ENCODE measurements around the gene GRAMD4. TPM values are rescaled to one million over a fixed set of nuclear protein-coding genes. Genes with fewer than 3 reads are reported as not detected.

GRAMD4 gene
- total RNA-seq, 5 donors from 2014 or later (not counting 1 experiment from before 2014, with no cell fraction given), result 8.8 to 24.3 (median 22.9) TPM

DNA sequence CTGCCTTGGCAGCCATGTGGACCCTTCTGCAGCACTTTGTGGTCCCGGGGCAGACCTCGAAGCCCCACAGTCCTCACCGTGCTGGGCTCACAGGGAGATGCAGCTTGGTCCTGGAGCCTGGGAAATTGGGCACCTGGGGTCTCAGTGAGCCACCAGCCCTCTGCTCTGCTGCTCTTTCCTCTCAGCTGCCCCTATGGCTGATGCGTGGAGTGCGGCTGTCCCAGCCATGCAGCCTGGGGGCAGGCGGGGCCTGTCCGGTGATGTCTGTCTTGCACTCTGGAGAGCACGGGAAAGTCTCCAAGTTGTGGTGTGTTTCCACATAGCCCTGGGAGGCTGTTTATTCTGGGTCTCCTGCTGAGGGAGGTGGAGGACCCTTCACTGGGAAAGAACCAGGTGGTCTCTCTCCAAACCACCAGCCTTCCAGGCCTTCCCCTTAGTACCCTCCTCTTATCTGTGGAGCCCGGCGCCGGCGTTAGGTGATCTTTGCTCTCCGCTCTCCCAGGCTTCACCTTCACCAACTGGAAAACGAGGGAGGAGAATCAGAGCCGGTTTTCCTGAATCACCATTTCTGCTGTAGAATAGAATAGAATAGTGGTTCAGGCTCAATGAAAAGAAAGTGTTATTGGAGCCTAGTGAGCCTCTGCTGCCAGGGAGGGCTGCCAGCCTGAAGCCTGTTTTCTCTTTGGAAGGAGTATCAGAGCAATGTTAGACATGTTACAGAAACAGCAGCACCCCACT lies 41.2 kb upstream of the GRAMD4 start:
- no peak for ATAC-seq (replicated peaks in 1 of 4)
- Histone ChIP-seq H3K27ac (ENCODE audit: low read length) (no peak overlapping the region), H3K36me3 (ENCODE audit: control insufficient read depth in 2 of 2, extremely low read depth in 1 of 2, insufficient read depth in 1 of 2, low read length in 1 of 2) (peaks cover 0 to 6% of the 10 kb centered on the region in 2 donors), H3K4me3 (ENCODE audit: control insufficient read depth in 1 of 2, extremely low read depth in 1 of 2, low read length in 1 of 2) (peak overlapping the region in 1 of 2 donors; percentile 17), H3K27me3 (replicated peaks in 1 of 2; ENCODE audit: control insufficient read depth in 2 of 2, extremely low read depth in 1 of 2, insufficient read depth in 2 of 2, low read length in 1 of 2) (no peaks in the 10 kb centered on the region), H3K4me1 (ENCODE audit: control insufficient read depth in 1 of 2, extremely low read depth in 1 of 2, insufficient read depth in 2 of 2, low read length in 2 of 2) (peaks cover 17 to 48% of the 10 kb centered on the region in 2 experiments), H3K9me3 (no peaks in the 10 kb centered on the region)
- Mint-ChIP-seq H3K27me3 (no peaks in the 10 kb centered on the region), H3K36me3 (no peaks in the 10 kb centered on the region), H3K27ac (no peak overlapping the region), H3K4me1 (peaks cover 38 to 59% (median 53%) of the 10 kb centered on the region in 3 donors), H3K4me3 (peak overlapping the region; percentile 85 to 91 (median 88)), H3K9me3 (no peaks in the 10 kb centered on the region)
- ChIA-PET POLR2A (no interaction called here), CTCF (no interaction called here)
- DNase-seq, result no peak
- 87% methylated on average over 7 of the region's 15 CpGs for WGBS (ENCODE audit: insufficient coverage)

DNA sequence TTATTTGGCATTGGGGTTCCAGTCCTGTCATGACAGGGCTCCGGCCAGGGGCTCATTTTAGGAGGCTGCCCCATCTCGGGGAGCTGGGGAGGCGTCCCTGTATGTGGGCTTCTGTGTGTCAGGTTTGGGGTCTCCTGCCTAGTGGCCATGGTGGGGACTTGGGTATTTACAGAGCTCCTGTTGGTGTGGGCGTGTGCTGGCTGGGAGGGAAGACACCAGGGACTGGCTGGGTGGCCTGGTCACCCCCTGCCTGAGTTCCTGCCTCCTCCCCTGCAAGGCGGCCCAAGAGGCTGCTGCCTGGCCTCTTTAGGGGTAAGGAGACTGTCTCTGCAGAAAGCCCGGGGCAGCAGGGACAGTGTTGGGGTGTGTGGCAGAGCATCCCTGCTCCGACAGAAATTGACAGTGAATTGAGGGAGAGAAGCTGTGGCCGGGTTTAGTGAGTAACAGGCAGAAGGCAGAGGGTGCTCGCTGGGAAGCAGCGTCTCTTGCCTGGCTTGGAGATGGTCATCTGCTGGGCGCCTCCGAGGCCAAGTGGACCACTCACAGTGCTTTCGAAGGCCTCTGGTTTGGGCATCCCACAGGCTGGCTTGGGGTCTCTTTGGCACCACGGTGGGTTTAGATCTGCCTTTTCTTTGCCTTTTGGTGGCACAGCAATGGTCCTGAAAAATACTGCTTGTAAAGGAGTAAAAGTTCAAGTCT lies 40.3 kb upstream of the GRAMD4 start:
- Histone ChIP-seq H3K4me3 (ENCODE audit: control insufficient read depth in 1 of 2, extremely low read depth in 1 of 2, low read length in 1 of 2) (no peak overlapping the region), H3K27me3 (replicated peaks in 1 of 2; ENCODE audit: control insufficient read depth in 2 of 2, extremely low read depth in 1 of 2, insufficient read depth in 2 of 2, low read length in 1 of 2) (no peaks in the 10 kb centered on the region), H3K4me1 (ENCODE audit: control insufficient read depth in 1 of 2, extremely low read depth in 1 of 2, insufficient read depth in 2 of 2, low read length in 2 of 2) (peaks cover 17 to 48% of the 10 kb centered on the region in 2 experiments), H3K36me3 (ENCODE audit: control insufficient read depth in 2 of 2, extremely low read depth in 1 of 2, insufficient read depth in 1 of 2, low read length in 1 of 2) (peaks cover 0 to 6% of the 10 kb centered on the region in 2 donors), H3K9me3 (no peaks in the 10 kb centered on the region), H3K27ac (ENCODE audit: low read length) (no peak overlapping the region)
- ChIA-PET POLR2A (no interaction called here), CTCF (no interaction called here)
- peak overlapping the region in 1 of 3 donors; percentile 85 for H3K4me3 Mint-ChIP-seq
- H3K4me1 Mint-ChIP-seq, result peaks cover 38 to 57% (median 52%) of the 10 kb centered on the region in 3 donors
- H3K9me3 Mint-ChIP-seq, result no peaks in the 10 kb centered on the region
- DNase-seq (no peak), ATAC-seq (replicated peaks in 1 of 4) (no peak)
- no peaks in the 10 kb centered on the region for H3K27me3 Mint-ChIP-seq
- H3K27ac Mint-ChIP-seq, result peak overlapping the region in 1 of 2 donors; percentile 24
- H3K36me3 Mint-ChIP-seq, result no peaks in the 10 kb centered on the region
- WGBS (ENCODE audit: insufficient coverage), result 93% methylated on average over 12 of the region's 14 CpGs

DNA sequence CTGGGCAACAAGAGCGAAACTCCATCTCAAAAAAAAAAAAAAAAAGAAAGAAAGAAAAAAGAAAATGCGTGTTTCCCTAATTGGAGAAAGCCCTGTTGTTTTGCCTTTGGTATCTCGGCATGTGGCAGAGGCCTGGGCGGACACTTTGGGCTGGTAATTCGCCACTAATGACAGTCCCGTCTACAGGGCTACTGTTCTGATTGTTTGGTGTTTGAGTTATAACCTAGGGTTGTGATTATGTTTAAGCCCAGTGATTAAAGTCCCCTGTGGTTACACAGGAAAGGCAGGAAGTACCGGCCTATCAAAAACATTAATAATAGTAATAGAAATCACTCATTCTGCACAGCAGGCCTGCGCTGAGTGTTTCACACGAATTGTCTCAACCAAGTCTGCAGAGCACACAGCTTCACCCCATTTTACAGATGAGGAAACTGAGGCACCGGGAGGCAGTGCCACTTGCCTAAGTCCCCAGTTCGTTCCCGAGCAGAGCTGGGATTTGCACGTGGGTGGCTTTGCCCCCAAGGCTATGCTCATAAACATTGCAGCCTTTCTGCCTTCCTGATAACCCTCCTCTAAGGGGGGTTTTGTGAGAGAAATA lies 39.1 kb upstream of the GRAMD4 start:
- H3K9me3 ChIP-seq, result no peaks in the 10 kb centered on the region
- H3K36me3 Mint-ChIP-seq, result no peaks in the 10 kb centered on the region
- no peaks in the 10 kb centered on the region for H3K9me3 Mint-ChIP-seq
- 100% methylated on average over 2 of the region's 13 CpGs for WGBS (ENCODE audit: insufficient coverage)
- no peak overlapping the region for H3K27ac Mint-ChIP-seq
- no peaks in the 10 kb centered on the region for H3K27me3 Mint-ChIP-seq
- DNase-seq (no peak), ATAC-seq (replicated peaks in 1 of 4) (no peak)
- no peak overlapping the region for H3K4me3 Mint-ChIP-seq
- H3K36me3 ChIP-seq (ENCODE audit: control insufficient read depth in 2 of 2, extremely low read depth in 1 of 2, insufficient read depth in 1 of 2, low read length in 1 of 2), result peaks cover 0 to 9% of the 10 kb centered on the region in 2 donors
- peaks cover 29 to 46% (median 40%) of the 10 kb centered on the region in 3 donors for H3K4me1 Mint-ChIP-seq
- H3K27me3 ChIP-seq (replicated peaks in 1 of 2; ENCODE audit: control insufficient read depth in 2 of 2, extremely low read depth in 1 of 2, insufficient read depth in 2 of 2, low read length in 1 of 2), result no peaks in the 10 kb centered on the region
- peaks cover 15 to 39% of the 10 kb centered on the region in 2 experiments for H3K4me1 ChIP-seq (ENCODE audit: control insufficient read depth in 1 of 2, extremely low read depth in 1 of 2, insufficient read depth in 2 of 2, low read length in 2 of 2)
- ChIA-PET POLR2A (no interaction called here), CTCF (interaction anchor here in 1 of 2 donors (0.7 kb wide), 1 partner anchor 17 kb away, joined by 5 read pairs; no protein-coding TSS in a partner anchor)
- no peak overlapping the region for H3K27ac ChIP-seq (ENCODE audit: low read length)
- H3K4me3 ChIP-seq (ENCODE audit: control insufficient read depth in 1 of 2, extremely low read depth in 1 of 2, low read length in 1 of 2), result no peak overlapping the region

DNA sequence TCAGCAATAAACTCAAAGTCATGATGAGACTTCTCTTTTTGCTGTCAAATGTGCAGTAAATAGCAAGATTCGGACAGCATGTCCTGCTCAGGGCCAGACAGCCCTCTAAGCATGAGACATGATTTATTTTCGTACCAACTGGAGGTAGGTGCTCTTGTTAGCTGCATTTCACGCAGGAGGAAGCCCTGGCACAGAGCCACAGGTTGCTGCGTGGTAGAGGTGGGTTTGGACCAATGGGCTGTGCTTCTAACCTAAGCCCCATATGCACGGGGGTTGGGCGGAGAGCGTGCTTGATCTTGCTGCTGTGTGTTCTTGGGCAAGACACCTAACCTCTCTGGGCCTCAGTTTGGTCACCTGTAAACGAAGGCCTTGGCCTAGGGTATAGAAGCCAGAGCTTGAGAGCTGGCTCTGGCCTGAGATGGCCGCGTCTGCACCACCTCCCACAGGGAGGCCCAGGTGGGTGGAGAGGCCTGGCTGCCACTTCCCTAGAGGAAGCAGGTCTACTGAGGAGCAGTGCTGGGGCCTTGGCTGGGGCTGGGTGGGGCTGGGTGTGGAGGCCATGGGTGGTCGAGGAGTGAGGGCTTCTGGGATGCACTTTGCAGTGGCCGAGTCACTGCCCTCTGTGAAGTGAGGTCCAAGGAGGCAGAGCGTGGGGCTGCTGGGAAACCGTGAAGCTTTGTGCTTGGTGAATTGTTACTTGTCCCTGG lies 38.5 kb upstream of the GRAMD4 start:
- H3K27ac ChIP-seq (ENCODE audit: low read length), result no peak overlapping the region
- Mint-ChIP-seq H3K9me3 (no peaks in the 10 kb centered on the region), H3K4me1 (peaks cover 25 to 44% (median 39%) of the 10 kb centered on the region in 3 donors), H3K36me3 (no peaks in the 10 kb centered on the region), H3K27ac (no peak overlapping the region), H3K4me3 (no peak overlapping the region), H3K27me3 (no peaks in the 10 kb centered on the region)
- no peak for DNase-seq
- peaks cover 0 to 9% of the 10 kb centered on the region in 2 donors for H3K36me3 ChIP-seq (ENCODE audit: control insufficient read depth in 2 of 2, extremely low read depth in 1 of 2, insufficient read depth in 1 of 2, low read length in 1 of 2)
- peaks cover 12 to 39% of the 10 kb centered on the region in 2 experiments for H3K4me1 ChIP-seq (ENCODE audit: control insufficient read depth in 1 of 2, extremely low read depth in 1 of 2, insufficient read depth in 2 of 2, low read length in 2 of 2)
- POLR2A ChIA-PET, result no interaction called here
- no peak for ATAC-seq (replicated peaks in 1 of 4)
- no peak overlapping the region for H3K4me3 ChIP-seq (ENCODE audit: control insufficient read depth in 1 of 2, extremely low read depth in 1 of 2, low read length in 1 of 2)
- 67% methylated on average over 11 of the region's 14 CpGs for WGBS (ENCODE audit: insufficient coverage)
- H3K27me3 ChIP-seq (replicated peaks in 1 of 2; ENCODE audit: control insufficient read depth in 2 of 2, extremely low read depth in 1 of 2, insufficient read depth in 2 of 2, low read length in 1 of 2), result no peaks in the 10 kb centered on the region
- CTCF ChIA-PET, result interaction anchor here (0.5 to 0.7 kb wide), 2 partner anchors 18 kb away, joined by 5 read pairs; no protein-coding TSS in a partner anchor
- no peaks in the 10 kb centered on the region for H3K9me3 ChIP-seq

DNA sequence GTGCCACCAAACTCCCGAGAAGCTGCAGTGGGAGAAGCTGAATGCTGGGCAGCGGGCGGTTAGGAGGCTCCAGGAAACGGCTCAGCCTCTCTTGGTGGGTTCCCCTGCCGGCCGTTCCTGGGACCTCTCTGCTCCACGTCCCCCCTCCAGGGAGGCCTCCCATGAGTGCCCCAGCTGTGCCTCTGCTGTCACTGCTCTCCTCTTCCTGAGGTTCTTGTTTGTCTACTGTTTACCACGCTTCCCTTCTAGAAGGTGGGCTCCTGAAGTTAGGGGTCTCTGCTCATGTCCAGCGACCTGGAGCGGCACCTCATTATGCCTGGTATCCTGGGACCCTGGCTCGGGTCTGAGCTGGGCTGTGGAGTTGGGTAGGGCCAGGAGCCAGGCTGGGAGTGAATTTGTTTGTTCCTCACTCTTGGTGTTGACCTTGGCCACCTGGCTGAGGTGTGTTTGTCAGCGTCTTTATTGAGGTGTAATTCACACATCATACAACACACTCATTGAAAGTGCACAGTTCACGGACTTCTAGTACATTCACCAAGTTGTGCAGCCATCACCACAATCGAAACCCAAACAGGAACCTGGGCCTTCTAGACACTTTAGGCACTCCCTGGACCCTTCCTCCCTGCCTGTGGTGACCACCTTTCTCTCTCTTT lies 37.8 kb upstream of the GRAMD4 start:
- Mint-ChIP-seq H3K27me3 (no peaks in the 10 kb centered on the region), H3K36me3 (no peaks in the 10 kb centered on the region), H3K27ac (no peak overlapping the region), H3K9me3 (no peaks in the 10 kb centered on the region), H3K4me3 (no peak overlapping the region), H3K4me1 (peaks cover 32 to 51% (median 46%) of the 10 kb centered on the region in 3 donors)
- ChIA-PET CTCF (interaction anchor here in 1 of 2 donors (0.5 kb wide), 1 partner anchor 19 kb away, joined by 5 read pairs; no protein-coding TSS in a partner anchor), POLR2A (no interaction called here)
- H3K9me3 ChIP-seq, result no peaks in the 10 kb centered on the region
- no peak overlapping the region for H3K27ac ChIP-seq (ENCODE audit: low read length)
- peaks cover 16 to 46% of the 10 kb centered on the region in 2 experiments for H3K4me1 ChIP-seq (ENCODE audit: control insufficient read depth in 1 of 2, extremely low read depth in 1 of 2, insufficient read depth in 2 of 2, low read length in 2 of 2)
- H3K27me3 ChIP-seq (replicated peaks in 1 of 2; ENCODE audit: control insufficient read depth in 2 of 2, extremely low read depth in 1 of 2, insufficient read depth in 2 of 2, low read length in 1 of 2), result no peaks in the 10 kb centered on the region
- no peak overlapping the region for H3K4me3 ChIP-seq (ENCODE audit: control insufficient read depth in 1 of 2, extremely low read depth in 1 of 2, low read length in 1 of 2)
- peaks cover 0 to 9% of the 10 kb centered on the region in 2 donors for H3K36me3 ChIP-seq (ENCODE audit: control insufficient read depth in 2 of 2, extremely low read depth in 1 of 2, insufficient read depth in 1 of 2, low read length in 1 of 2)
- DNase-seq (no peak), ATAC-seq (replicated peaks in 1 of 4) (no peak)
- WGBS (ENCODE audit: insufficient coverage), result 88% methylated on average over 13 of the region's 14 CpGs

All from T-cell (primary cell).